ENCODE data around the gene SGTA. TPM values are rescaled to one million over a fixed set of nuclear protein-coding genes. Genes with fewer than 3 reads are reported as not detected.

SGTA gene
- total RNA-seq, 6 experiments from 2014 or later = 60.7 to 68.1 (median 62.8) TPM

DNA sequence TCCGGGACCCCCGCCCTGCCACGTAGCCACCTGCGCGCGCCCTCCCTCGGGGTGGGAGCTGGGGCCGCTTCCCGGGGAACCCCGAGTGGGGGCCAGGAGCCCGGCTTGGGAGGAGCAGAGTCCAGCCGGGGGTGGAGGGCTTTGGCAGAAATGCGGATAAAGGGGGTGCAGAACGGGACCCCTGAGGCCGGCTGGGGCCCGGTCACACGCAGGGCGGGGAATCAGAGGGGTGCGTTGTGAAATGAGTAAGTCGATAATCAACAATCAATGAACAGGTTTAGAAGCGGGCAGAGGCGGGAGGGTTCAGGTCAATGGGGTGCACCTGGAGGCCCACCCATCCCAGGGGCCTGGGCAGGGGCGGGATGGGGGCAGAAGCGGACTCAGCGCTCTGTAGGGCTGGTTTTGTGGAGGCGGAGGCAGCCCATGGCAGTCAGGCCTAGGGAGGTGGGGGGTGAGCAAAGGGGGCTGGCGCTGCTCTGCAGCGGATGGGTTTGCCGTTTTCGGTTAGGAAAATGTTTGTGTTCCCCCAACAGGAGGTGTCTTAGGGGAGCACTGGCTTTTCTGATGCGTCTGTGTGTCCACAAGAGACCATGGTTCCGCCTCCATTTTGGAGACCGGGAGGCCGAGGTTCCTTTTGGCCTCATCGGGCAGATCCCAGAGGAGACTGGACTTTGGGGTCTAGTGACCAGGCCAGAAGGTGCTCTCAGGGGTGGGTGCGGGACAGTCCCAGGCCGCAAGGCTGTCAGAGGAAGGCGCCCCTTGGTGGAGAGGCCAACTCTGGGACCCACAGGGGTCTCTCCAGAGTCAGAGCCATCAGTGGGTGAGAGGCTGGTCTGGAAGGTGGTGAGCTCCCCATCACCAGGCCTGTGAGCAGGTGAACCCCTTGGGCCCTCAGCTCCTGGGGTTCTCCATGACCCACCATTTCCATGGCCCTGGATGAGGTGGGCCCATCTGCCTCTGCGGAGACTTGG is 61.2 kb downstream of the SGTA start:
- H3K27me3 Mint-ChIP-seq (ENCODE audit: insufficient read depth) = peaks cover 4% of the 10 kb centered on the region
- H3K36me3 Mint-ChIP-seq (ENCODE audit: low read depth) = no peaks in the 10 kb centered on the region
- H3K4me3 Mint-ChIP-seq = peak overlapping the region; percentile 71
- H3K4me1 Mint-ChIP-seq (ENCODE audit: low read depth) = peaks cover 26% of the 10 kb centered on the region
- TF ChIP-seq, protein P1, sequence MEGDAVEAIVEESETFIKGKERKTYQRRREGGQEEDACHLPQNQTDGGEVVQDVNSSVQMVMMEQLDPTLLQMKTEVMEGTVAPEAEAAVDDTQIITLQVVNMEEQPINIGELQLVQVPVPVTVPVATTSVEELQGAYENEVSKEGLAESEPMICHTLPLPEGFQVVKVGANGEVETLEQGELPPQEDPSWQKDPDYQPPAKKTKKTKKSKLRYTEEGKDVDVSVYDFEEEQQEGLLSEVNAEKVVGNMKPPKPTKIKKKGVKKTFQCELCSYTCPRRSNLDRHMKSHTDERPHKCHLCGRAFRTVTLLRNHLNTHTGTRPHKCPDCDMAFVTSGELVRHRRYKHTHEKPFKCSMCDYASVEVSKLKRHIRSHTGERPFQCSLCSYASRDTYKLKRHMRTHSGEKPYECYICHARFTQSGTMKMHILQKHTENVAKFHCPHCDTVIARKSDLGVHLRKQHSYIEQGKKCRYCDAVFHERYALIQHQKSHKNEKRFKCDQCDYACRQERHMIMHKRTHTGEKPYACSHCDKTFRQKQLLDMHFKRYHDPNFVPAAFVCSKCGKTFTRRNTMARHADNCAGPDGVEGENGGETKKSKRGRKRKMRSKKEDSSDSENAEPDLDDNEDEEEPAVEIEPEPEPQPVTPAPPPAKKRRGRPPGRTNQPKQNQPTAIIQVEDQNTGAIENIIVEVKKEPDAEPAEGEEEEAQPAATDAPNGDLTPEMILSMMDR (IDR thresholded peaks at IDR 0.05) = no peak
- H3K9me3 Mint-ChIP-seq = no peaks in the 10 kb centered on the region
- peak overlapping the region; percentile 7; the same call in 1 of the 2 replicates for H3K27ac Mint-ChIP-seq
- no peak for DNase-seq

DNA sequence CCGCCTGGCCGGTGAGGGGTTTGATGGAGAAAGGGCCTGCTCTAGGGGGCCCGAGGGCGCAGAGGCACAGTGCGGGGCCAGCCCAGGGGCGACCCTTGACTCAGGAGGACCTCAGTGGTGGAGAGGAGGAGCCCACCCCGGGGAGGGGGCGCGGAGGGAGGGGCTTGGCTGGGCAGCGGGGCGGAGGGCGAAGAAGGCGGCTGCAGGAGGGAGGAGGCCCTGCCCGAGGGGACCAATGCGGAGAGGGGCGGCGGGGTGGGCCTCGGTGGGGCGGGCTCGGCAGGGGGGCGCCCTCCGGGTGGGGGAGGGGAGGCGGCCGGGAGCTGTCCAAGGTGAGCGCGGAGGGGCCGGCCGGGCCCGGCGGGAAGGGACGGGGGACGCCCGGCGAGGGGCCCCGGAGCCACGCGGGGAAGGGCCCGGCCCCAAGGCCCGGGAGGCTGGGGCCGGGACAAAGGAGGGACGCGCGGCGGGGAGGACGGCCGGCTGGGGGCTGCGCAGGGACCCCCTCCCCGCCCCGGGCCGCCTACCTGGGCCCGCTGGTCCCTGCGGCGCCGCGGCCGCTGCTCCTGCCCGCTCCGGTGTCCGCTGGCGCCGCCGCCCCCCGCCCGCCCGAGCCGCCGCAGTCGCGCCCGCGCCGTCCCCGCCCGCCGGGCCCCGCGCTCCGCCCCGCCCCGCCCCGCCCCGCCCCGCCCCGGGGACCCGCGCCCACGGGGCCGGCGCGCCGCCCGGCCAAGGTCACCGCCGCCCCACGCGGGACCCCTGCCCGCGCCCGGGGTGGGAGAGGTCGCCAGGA is 62.1 kb downstream of the SGTA start, which contains the start of gene DIRAS1:
Gene DIRAS1, minus strand, starts transcription at position 596 of the 793 bp plus-strand sequence. CDS start 3,566 bp downstream, outside the sequence.
- H3K27me3 Mint-ChIP-seq (ENCODE audit: insufficient read depth) = peaks cover 4% of the 10 kb centered on the region
- no peak for DNase-seq
- H3K4me1 Mint-ChIP-seq (ENCODE audit: low read depth) = peaks cover 26% of the 10 kb centered on the region
- TF ChIP-seq, protein P1 (IDR thresholded peaks at IDR 0.05) = no peak
- H3K9me3 Mint-ChIP-seq = peaks cover under 1% of the 10 kb centered on the region
- peak within 1 kb of the TSS; percentile 7; the same call in 1 of the 2 replicates for H3K27ac Mint-ChIP-seq
- H3K36me3 Mint-ChIP-seq (ENCODE audit: low read depth) = peaks cover under 1% of the 10 kb centered on the region
- H3K4me3 Mint-ChIP-seq = peak within 1 kb of the TSS; percentile 78

DNA sequence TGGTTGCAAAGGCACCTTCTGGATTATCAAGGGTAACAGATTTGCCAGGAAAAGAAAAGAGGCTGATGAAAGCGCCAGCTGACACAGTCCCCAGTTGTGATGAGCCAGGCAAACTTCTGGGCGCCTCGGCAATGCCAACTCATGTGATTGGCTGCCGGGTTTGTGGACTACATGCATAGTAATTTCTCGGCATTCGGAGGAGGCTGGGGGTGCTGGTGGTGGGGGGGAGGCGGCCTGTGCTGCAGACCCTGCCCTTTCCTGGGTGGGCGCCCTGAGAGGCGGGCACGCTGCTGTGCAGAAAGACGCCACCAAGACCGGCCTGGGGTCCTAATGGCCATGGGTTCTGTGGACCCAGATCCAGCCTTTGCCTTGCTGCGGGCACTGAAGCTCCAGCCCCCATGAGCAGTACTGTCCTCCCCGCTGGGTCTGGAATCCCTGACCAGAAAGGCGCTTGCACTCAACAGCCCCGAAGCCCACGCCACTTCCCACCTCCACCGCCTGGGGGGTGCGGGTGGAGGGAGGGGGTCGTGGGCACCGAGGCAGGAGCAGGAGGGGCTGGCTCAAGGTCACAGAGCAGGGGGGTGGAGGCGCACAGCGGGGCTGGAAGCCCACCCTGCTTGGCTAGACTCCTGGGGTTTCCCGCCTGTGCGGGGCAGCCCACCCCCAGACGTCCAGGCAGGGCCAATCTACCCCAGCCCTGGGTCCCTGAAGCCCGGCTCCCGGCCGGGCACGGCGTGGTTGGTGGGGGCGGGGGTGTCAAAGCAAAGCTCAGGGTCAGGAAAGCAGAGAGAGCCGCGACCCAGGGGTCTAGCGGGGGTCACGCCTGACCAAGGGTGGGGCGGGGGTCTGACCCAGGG is 62.9 kb downstream of the SGTA start:
- H3K27me3 Mint-ChIP-seq (ENCODE audit: insufficient read depth) = peaks cover 7% of the 10 kb centered on the region
- TF ChIP-seq, protein P1 (IDR thresholded peaks at IDR 0.05) = peak; percentile 34; the same call in 1 of the 2 replicates
- peaks cover 9% of the 10 kb centered on the region for H3K9me3 Mint-ChIP-seq
- peaks cover 9% of the 10 kb centered on the region for H3K36me3 Mint-ChIP-seq (ENCODE audit: low read depth)
- peak; percentile 33 for DNase-seq
- peaks cover 26% of the 10 kb centered on the region for H3K4me1 Mint-ChIP-seq (ENCODE audit: low read depth)
- peak overlapping the region; percentile 78 for H3K4me3 Mint-ChIP-seq
- H3K27ac Mint-ChIP-seq = peak overlapping the region; percentile 55; the same call in 1 of the 2 replicates

DNA sequence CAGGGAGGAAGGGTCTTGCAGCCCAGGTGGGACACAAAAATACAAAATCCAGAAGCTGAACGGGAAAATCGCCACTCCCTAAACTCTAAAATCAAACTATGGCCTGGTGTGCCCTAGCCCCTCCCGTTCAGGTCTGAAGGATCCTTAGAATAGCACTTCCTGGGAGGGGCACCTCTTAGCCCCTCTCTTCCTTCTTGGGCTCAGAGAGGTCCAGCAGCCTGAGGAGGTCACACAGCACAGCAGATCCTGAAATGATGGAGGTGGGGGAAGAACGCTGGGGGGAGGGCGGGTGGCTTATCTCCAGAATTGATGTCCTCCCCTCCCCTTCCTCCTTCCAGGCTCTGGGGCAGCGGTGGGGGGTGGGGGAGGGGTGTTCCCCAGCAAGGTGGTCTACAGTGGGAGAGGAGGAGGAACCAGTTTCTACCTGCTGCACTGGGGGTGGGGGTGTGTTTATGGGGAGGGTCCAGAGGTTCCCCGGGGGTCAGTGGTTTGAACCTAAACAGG is 63.8 kb downstream of the SGTA start:
- Mint-ChIP-seq H3K36me3 (ENCODE audit: low read depth) (peaks cover 12% of the 10 kb centered on the region), H3K4me3 (no peak overlapping the region), H3K9me3 (peaks cover 12% of the 10 kb centered on the region), H3K27me3 (ENCODE audit: insufficient read depth) (peaks cover 6% of the 10 kb centered on the region), H3K4me1 (ENCODE audit: low read depth) (peaks cover 22% of the 10 kb centered on the region), H3K27ac (no peak overlapping the region)
- no peak for DNase-seq
- TF ChIP-seq, protein P1 (IDR thresholded peaks at IDR 0.05) = no peak
